GM18526 (cell line): ENCODE results near the gene INTS3.

Experiments
- POLR2A ChIP-seq: IDR thresholded peaks from 3 replicates; pipeline ENCODE4 v1.6.1; 2011; ENCODE audit not compliant: insufficient read length; ENCODE audit errors: extremely low read depth

The INTS3 gene

DNA sequence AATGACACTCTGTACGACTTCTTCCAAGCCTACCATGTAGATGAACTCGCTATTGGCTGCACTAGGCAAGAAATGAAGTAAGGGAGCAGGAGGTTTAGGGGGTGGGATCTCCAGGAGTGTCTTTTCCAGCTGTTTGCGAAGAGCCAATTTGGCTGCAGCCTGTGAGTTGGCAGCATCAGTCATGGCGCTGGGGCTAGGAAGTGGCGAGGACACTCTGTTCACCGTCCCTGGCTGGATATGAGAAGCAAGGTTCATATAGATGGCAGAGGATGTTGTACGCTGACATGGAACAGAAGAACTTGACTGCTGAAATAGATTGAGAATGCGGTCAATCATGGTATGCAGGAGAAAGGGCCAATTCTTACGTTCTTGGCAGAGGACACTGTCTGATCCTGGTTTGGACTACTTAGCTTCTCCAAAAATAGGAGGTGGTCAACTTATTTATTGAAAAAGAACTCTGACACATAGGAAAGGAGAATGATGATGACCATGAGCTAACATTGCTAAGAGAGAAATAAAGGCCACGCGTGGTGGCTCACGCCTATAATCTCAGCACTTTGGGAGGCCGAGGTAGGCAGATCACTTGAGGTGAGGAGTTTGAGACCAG, 88.5 kb downstream of the INTS3 start:
- no peak for TF ChIP-seq POLR2A

DNA sequence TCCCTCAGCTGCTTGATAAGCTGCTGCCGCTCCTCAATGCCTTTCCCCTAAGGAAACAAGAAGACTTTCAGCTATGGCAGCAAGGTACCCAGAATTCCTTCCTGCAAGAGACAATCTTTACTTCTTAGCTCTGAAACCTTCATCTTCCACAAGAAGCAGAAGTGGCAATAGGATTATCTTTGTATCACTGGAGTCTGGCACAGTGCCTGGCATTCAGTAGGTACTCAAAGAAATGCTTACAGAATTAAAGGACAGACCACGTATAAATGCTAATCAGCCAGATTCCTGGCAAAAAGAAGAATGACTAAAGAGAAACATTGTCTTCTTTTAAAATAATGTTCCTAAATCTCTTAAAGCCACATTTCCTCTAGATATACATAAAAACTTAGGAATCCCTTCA, 91.0 kb downstream of the INTS3 start:
- no peak for TF ChIP-seq POLR2A
